ENCODE results near the gene MMP8.

The MMP8 gene

GRCh38 chr11:102678022-102678421, 46.7 kb downstream of the MMP8 start:
- TF ChIP-seq CTCF (IDR thresholded peaks at IDR 0.05; ENCODE audit: poor library complexity, severe bottlenecking) = no peak
- ATAC-seq (ENCODE audit: low read depth) = no peak
- Histone ChIP-seq H3K27me3 (ENCODE audit: insufficient read depth, poor library complexity, severe bottlenecking) (no peaks in the 10 kb centered on the region), H3K27ac (ENCODE audit: poor library complexity, severe bottlenecking) (no peak overlapping the region), H3K36me3 (ENCODE audit: low read depth) (no peaks in the 10 kb centered on the region), H3K4me1 (ENCODE audit: insufficient read depth, poor library complexity, severe bottlenecking) (no peaks in the 10 kb centered on the region), H3K4me3 (ENCODE audit: severe bottlenecking) (no peak overlapping the region), H3K9me3 (ENCODE audit: severe bottlenecking) (no peaks in the 10 kb centered on the region)
- no peak for DNase-seq (ENCODE audit: low spot score)

GRCh38 chr11:102676084-102676483, 48.7 kb downstream of the MMP8 start:
- H3K9me3 ChIP-seq (ENCODE audit: severe bottlenecking) = no peaks in the 10 kb centered on the region
- H3K4me3 ChIP-seq (ENCODE audit: severe bottlenecking) = no peak overlapping the region
- no peaks in the 10 kb centered on the region for H3K36me3 ChIP-seq (ENCODE audit: low read depth)
- H3K27ac ChIP-seq (ENCODE audit: poor library complexity, severe bottlenecking) = no peak overlapping the region
- ATAC-seq (ENCODE audit: low read depth) (no peak), DNase-seq (ENCODE audit: low spot score) (no peak)
- no peaks in the 10 kb centered on the region for H3K27me3 ChIP-seq (ENCODE audit: insufficient read depth, poor library complexity, severe bottlenecking)
- no peaks in the 10 kb centered on the region for H3K4me1 ChIP-seq (ENCODE audit: insufficient read depth, poor library complexity, severe bottlenecking)
- no peak for TF ChIP-seq CTCF (IDR thresholded peaks at IDR 0.05; ENCODE audit: poor library complexity, severe bottlenecking)

- no peak overlapping the region for H3K27ac ChIP-seq (ENCODE audit: poor library complexity, severe bottlenecking)
- no peak for DNase-seq (ENCODE audit: low spot score)
- H3K36me3 ChIP-seq (ENCODE audit: low read depth) = no peaks in the 10 kb centered on the region
- ATAC-seq (ENCODE audit: low read depth) = no peak
- no peaks in the 10 kb centered on the region for H3K27me3 ChIP-seq (ENCODE audit: insufficient read depth, poor library complexity, severe bottlenecking)
- H3K4me1 ChIP-seq (ENCODE audit: insufficient read depth, poor library complexity, severe bottlenecking) = no peaks in the 10 kb centered on the region
- no peaks in the 10 kb centered on the region for H3K9me3 ChIP-seq (ENCODE audit: severe bottlenecking)
- TF ChIP-seq CTCF (IDR thresholded peaks at IDR 0.05; ENCODE audit: poor library complexity, severe bottlenecking) = no peak
- H3K4me3 ChIP-seq (ENCODE audit: severe bottlenecking) = no peak overlapping the region
Measured at GRCh38 chr11:102669664-102670063, 55.1 kb downstream of the MMP8 start.

GRCh38 chr11:102666331-102666957, 58.3 kb downstream of the MMP8 start:
- H3K36me3 ChIP-seq (ENCODE audit: low read depth) = no peaks in the 10 kb centered on the region
- DNase-seq (ENCODE audit: low spot score) = no peak
- H3K4me1 ChIP-seq (ENCODE audit: insufficient read depth, poor library complexity, severe bottlenecking) = no peaks in the 10 kb centered on the region
- ATAC-seq (ENCODE audit: low read depth) = peak; percentile 56; the same call in 2 of the 3 replicates
- no peaks in the 10 kb centered on the region for H3K9me3 ChIP-seq (ENCODE audit: severe bottlenecking)
- H3K4me3 ChIP-seq (ENCODE audit: severe bottlenecking) = no peak overlapping the region
- H3K27ac ChIP-seq (ENCODE audit: poor library complexity, severe bottlenecking) = no peak overlapping the region
- TF ChIP-seq CTCF (IDR thresholded peaks at IDR 0.05; ENCODE audit: poor library complexity, severe bottlenecking) = peak; percentile 95
- H3K27me3 ChIP-seq (ENCODE audit: insufficient read depth, poor library complexity, severe bottlenecking) = no peaks in the 10 kb centered on the region

- DNase-seq (ENCODE audit: low spot score) (no peak), ATAC-seq (ENCODE audit: low read depth) (no peak)
- no peaks in the 10 kb centered on the region for H3K9me3 ChIP-seq (ENCODE audit: severe bottlenecking)
- H3K36me3 ChIP-seq (ENCODE audit: low read depth) = no peaks in the 10 kb centered on the region
- H3K27ac ChIP-seq (ENCODE audit: poor library complexity, severe bottlenecking) = no peak overlapping the region
- no peaks in the 10 kb centered on the region for H3K4me1 ChIP-seq (ENCODE audit: insufficient read depth, poor library complexity, severe bottlenecking)
- H3K27me3 ChIP-seq (ENCODE audit: insufficient read depth, poor library complexity, severe bottlenecking) = no peaks in the 10 kb centered on the region
- TF ChIP-seq CTCF (IDR thresholded peaks at IDR 0.05; ENCODE audit: poor library complexity, severe bottlenecking) = peak; percentile 14
- no peak overlapping the region for H3K4me3 ChIP-seq (ENCODE audit: severe bottlenecking)
Measured at GRCh38 chr11:102664001-102664752, 60.6 kb downstream of the MMP8 start.

Measured in RWPE2 (cell line).